22Rv1 (cell line): ENCODE results near the gene POC1A.
"Not testable (repeated sequence)": the region's sequence is repeated elsewhere in the genome, so short reads cannot be mapped to it uniquely, and the experiment has no call there.

Experiments used
- H3K27ac ChIP-seq: fragments of 450-650 bp; 2 replicates; pipeline ENCODE4 v1.5.1; 2017
- CTCF ChIP-seq: fragments of 450-650 bp; IDR thresholded peaks from 2 replicates; pipeline ENCODE4 v1.5.1; 2017; ENCODE audit warnings: mild to moderate bottlenecking
- ZFX ChIP-seq: fragments of 450-650 bp; IDR thresholded peaks from 2 replicates; pipeline ENCODE4 v1.6.1; 2017; ENCODE audit warnings: antibody characterized with exemption, borderline replicate concordance

POC1A gene

DNA sequence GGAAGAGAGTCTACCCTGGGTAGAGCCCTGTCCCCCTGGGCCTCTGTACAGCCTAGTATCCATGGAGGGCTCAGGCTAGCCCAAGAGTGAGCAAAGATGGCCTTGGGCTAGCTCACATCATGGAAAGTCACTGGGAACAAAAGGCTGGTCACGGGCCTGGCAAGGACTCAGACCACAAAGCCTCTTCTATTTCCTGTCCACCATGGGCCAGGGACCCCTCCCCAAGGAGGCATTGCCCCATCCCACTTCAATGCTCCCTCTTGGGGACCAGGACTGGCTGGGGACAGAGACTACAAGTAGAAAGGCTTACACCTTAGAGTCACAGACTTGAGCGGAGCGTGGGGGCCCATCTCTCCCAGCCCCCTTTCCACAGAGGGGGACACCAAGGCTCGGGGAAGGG, 114.8 kb downstream of the POC1A start:
- H3K27ac ChIP-seq = no peak overlapping the region
- no peak for TF ChIP-seq ZFX
- no peak for TF ChIP-seq CTCF

DNA sequence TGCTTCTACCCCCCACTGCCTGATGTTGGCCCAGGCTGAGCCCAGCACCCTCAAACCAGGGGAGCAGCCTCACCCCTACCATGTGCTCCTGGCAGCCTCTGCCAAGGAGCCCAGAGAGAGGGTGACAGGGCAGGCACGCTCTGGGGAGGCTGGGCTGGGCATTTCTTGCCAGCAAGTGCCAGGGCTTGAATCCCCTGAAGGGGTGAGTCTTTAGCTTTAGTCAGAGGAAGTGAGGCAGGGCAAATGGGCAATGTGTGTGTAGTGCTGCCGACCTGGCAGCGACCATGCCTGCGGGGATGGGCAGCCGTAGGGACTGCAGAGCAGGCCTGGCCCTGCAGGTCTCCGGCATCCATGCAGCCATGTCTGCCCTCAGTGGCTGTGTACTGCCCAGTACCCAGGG, 116.0 kb downstream of the POC1A start:
- no peak overlapping the region for H3K27ac ChIP-seq
- TF ChIP-seq ZFX (no peak), CTCF (no peak)

GRCh38 chr3:52037291-52037690, 116.9 kb downstream of the POC1A start:
- no peak for TF ChIP-seq CTCF
- TF ChIP-seq ZFX = no peak

DNA sequence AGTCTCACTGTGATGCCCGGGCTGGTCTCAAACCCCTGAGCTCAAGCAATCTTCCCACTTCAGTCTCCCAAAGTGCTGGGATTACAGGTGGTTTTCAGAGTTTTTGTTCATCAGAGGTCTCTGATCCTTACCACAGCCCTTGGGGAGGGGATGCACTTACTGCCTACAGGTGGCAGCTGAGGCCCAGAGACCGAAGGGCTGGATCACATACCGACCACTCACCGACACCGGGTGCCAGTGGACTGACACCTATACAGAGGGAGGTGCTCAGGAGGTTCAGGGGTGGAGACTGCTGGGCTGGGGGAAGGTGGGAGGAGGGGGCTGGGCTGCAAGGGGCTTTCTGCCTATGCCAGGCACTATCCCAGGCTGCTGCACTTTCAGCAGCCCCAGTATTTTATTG, 117.4 kb downstream of the POC1A start:
- H3K27ac ChIP-seq = no peak overlapping the region
- TF ChIP-seq CTCF (no peak), ZFX (no peak)

More at GRCh38 chr3:52037291-52037690, 116.9 kb downstream of the POC1A start:
- no peak overlapping the region for H3K27ac ChIP-seq

- no peak for TF ChIP-seq CTCF
- TF ChIP-seq ZFX = no peak
- H3K27ac ChIP-seq = no peak overlapping the region
Observed at GRCh38 chr3:52036222-52036694, 118.0 kb downstream of the POC1A start.

GRCh38 chr3:52034651-52035050, 119.6 kb downstream of the POC1A start:
- no peak overlapping the region for H3K27ac ChIP-seq
- TF ChIP-seq CTCF (no peak), ZFX (no peak)

GRCh38 chr3:52034212-52034611, 120.0 kb downstream of the POC1A start:
- TF ChIP-seq CTCF = no peak
- TF ChIP-seq ZFX = no peak
- H3K27ac ChIP-seq = no peak overlapping the region

GRCh38 chr3:52033748-52034147, 120.5 kb downstream of the POC1A start:
- not testable (repeated sequence) for H3K27ac ChIP-seq
